ENCODE measurements around the gene BSDC1. TPM values are rescaled to one million over a fixed set of nuclear protein-coding genes. Genes with fewer than 3 reads are reported as not detected.

BSDC1 gene
- total RNA-seq, 1 donor from 2014 or later, result 71.9 TPM

GRCh38 chr1:32327204-32327603, 67.0 kb downstream of the BSDC1 start:
- no peak overlapping the region for H3K4me3 Mint-ChIP-seq (ENCODE audit: unreplicated experiment)
- H3K9ac ChIP-seq (ENCODE audit: low read length), result no peak overlapping the region
- H3K27ac Mint-ChIP-seq (ENCODE audit: unreplicated experiment), result no peak overlapping the region
- peaks cover 29% of the 10 kb centered on the region for H3K36me3 Mint-ChIP-seq (ENCODE audit: low read depth, unreplicated experiment)
- peaks cover 1% of the 10 kb centered on the region for H3K9me3 Mint-ChIP-seq (ENCODE audit: unreplicated experiment)
- peaks cover 35% of the 10 kb centered on the region for H3K36me3 ChIP-seq (ENCODE audit: insufficient read depth, low read length)
- no peak overlapping the region for H2AFZ ChIP-seq (ENCODE audit: low read depth, low read length)
- H3K4me1 Mint-ChIP-seq (ENCODE audit: low read depth, unreplicated experiment), result peaks cover 3% of the 10 kb centered on the region
- DNase-seq (ENCODE audit: low read depth) (no peak), FAIRE-seq (no peak)
- H3K4me3 ChIP-seq (ENCODE audit: insufficient read depth, low read depth, low read length), result no peak overlapping the region
- no peaks in the 10 kb centered on the region for H3K27me3 ChIP-seq (ENCODE audit: insufficient read depth, low read length)
- H3K27me3 Mint-ChIP-seq (ENCODE audit: low read depth, unreplicated experiment), result no peaks in the 10 kb centered on the region
- no peak for TF ChIP-seq CTCF (IDR thresholded peaks at IDR 0.05; ENCODE audit: insufficient read depth, low read depth, low read length)
- no peak overlapping the region for H3K27ac ChIP-seq (ENCODE audit: low read depth, low read length)
- no peaks in the 10 kb centered on the region for H3K4me1 ChIP-seq (ENCODE audit: insufficient read depth, low read length)
- H3K4me2 ChIP-seq (ENCODE audit: low read length), result no peak overlapping the region
- H3K79me2 ChIP-seq (ENCODE audit: insufficient read depth, low read length), result peaks cover 3% of the 10 kb centered on the region
- H3K9me3 ChIP-seq (ENCODE audit: insufficient read depth, low read depth, low read length), result no peaks in the 10 kb centered on the region
- H4K20me1 ChIP-seq (ENCODE audit: insufficient read depth, low read length), result peaks cover 43% of the 10 kb centered on the region

DNA sequence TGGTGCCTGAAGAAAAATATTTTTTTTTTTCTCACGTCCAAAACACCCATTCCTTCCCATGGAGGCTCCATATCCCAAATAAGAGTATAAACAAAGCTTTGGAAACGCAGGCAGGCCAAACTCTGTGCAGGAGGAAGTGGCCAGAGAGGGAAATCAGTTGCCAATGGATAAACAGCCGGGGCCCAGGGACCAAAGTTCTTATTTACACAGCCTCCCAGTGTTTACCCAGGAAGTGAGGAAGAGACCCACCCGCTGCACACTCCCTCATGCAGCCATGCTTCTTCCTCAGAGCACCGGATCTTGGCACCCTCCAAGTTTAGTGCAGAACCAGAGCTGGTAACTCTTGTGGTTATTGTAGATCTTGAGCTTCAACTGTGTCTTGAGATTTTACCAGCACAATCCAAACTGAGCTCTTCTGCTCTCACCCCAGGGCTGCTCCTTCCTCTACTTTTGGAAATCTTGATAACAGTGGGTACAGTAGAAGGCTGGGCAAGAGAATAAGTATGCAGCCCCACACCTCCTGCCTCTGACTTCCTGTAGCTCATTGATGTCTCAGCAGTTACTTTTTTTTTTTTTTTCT, 72.4 kb downstream of the BSDC1 start:
- peaks cover 5% of the 10 kb centered on the region for H4K20me1 ChIP-seq (ENCODE audit: insufficient read depth, low read length)
- H3K4me2 ChIP-seq (ENCODE audit: low read length), result peak overlapping the region; percentile 2
- Mint-ChIP-seq H3K27me3 (ENCODE audit: low read depth, unreplicated experiment) (no peaks in the 10 kb centered on the region), H3K9me3 (ENCODE audit: unreplicated experiment) (no peaks in the 10 kb centered on the region), H3K27ac (ENCODE audit: unreplicated experiment) (no peak overlapping the region), H3K36me3 (ENCODE audit: low read depth, unreplicated experiment) (peaks cover 7% of the 10 kb centered on the region), H3K4me3 (ENCODE audit: unreplicated experiment) (no peak overlapping the region), H3K4me1 (ENCODE audit: low read depth, unreplicated experiment) (no peaks in the 10 kb centered on the region)
- no peak for DNase-seq (ENCODE audit: low read depth)
- no peaks in the 10 kb centered on the region for H3K4me1 ChIP-seq (ENCODE audit: insufficient read depth, low read length)
- FAIRE-seq, result no peak
- peaks cover 3% of the 10 kb centered on the region for H3K79me2 ChIP-seq (ENCODE audit: insufficient read depth, low read length)
- peaks cover 26% of the 10 kb centered on the region for H3K36me3 ChIP-seq (ENCODE audit: insufficient read depth, low read length)
- H2AFZ ChIP-seq (ENCODE audit: low read depth, low read length), result no peak overlapping the region
- no peak overlapping the region for H3K4me3 ChIP-seq (ENCODE audit: insufficient read depth, low read depth, low read length)
- H3K9ac ChIP-seq (ENCODE audit: low read length), result no peak overlapping the region
- no peak overlapping the region for H3K27ac ChIP-seq (ENCODE audit: low read depth, low read length)
- TF ChIP-seq CTCF (IDR thresholded peaks at IDR 0.05; ENCODE audit: insufficient read depth, low read depth, low read length) (no peak), EZH2 (IDR thresholded peaks at IDR 0.05; ENCODE audit: insufficient read depth, low read length) (no peak)
- H3K9me3 ChIP-seq (ENCODE audit: insufficient read depth, low read depth, low read length), result no peaks in the 10 kb centered on the region
- no peaks in the 10 kb centered on the region for H3K27me3 ChIP-seq (ENCODE audit: insufficient read depth, low read length)

DNA sequence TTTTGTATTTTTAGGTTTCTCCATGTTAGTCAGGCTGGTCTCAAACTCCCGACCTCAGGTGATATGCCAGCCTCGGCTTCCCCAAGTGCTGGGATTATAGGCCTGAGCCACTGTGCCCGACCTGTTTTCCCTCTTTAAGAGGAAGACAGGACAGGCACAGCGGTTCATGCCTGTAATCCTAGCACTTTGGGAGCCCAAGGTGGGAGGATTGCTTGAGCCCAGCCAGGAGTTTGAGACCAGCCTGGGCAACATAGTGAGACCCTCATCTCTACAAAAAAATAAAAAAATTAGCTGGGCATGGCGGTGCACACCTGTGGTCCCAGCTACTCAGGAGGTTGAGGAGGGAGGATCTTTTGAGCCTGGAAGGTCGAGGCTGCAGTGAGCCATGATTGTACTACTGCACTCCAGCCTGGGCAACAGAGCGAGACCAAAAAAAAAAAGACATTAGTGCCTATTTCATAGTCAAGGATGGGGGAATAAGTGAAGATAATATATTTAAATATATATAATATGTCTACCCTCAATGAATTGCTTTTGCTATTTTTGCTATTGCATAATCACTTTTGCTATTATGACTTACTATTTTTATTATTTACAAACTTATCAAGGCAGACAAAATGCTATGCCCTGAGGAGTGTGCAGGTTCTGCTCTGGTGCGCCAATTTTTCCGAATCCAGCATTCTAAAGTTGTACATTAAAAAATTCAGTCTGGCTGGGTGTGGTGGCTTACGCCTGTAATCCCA, 75.9 kb downstream of the BSDC1 start:
- H3K9me3 ChIP-seq (ENCODE audit: insufficient read depth, low read depth, low read length), result no peaks in the 10 kb centered on the region
- H3K4me3 ChIP-seq (ENCODE audit: insufficient read depth, low read depth, low read length), result no peak overlapping the region
- Mint-ChIP-seq H3K4me3 (ENCODE audit: unreplicated experiment) (no peak overlapping the region), H3K36me3 (ENCODE audit: low read depth, unreplicated experiment) (peaks cover 10% of the 10 kb centered on the region), H3K9me3 (ENCODE audit: unreplicated experiment) (no peaks in the 10 kb centered on the region), H3K4me1 (ENCODE audit: low read depth, unreplicated experiment) (no peaks in the 10 kb centered on the region), H3K27me3 (ENCODE audit: low read depth, unreplicated experiment) (no peaks in the 10 kb centered on the region), H3K27ac (ENCODE audit: unreplicated experiment) (no peak overlapping the region)
- FAIRE-seq (no peak), DNase-seq (ENCODE audit: low read depth) (no peak)
- H3K36me3 ChIP-seq (ENCODE audit: insufficient read depth, low read length), result peaks cover 20% of the 10 kb centered on the region
- peaks cover 12% of the 10 kb centered on the region for H4K20me1 ChIP-seq (ENCODE audit: insufficient read depth, low read length)
- no peak overlapping the region for H3K9ac ChIP-seq (ENCODE audit: low read length)
- no peak overlapping the region for H3K27ac ChIP-seq (ENCODE audit: low read depth, low read length)
- H3K4me1 ChIP-seq (ENCODE audit: insufficient read depth, low read length), result no peaks in the 10 kb centered on the region
- H2AFZ ChIP-seq (ENCODE audit: low read depth, low read length), result no peak overlapping the region
- no peaks in the 10 kb centered on the region for H3K27me3 ChIP-seq (ENCODE audit: insufficient read depth, low read length)
- H3K4me2 ChIP-seq (ENCODE audit: low read length), result no peak overlapping the region
- peaks cover 12% of the 10 kb centered on the region for H3K79me2 ChIP-seq (ENCODE audit: insufficient read depth, low read length)
- TF ChIP-seq EZH2 (IDR thresholded peaks at IDR 0.05; ENCODE audit: insufficient read depth, low read length) (no peak), CTCF (IDR thresholded peaks at IDR 0.05; ENCODE audit: insufficient read depth, low read depth, low read length) (no peak)
